Measurements from ENCODE around the gene TNPO3. TPM values are rescaled to one million over a fixed set of nuclear protein-coding genes. Genes with fewer than 3 reads are reported as not detected.
"Not testable (repeated sequence)": the region's sequence is repeated elsewhere in the genome, so short reads cannot be mapped to it uniquely, and the experiment has no call there.

TNPO3 gene
- total RNA-seq, 1 donor from 2014 or later: 52.1 TPM

GRCh38 chr7:129014501-129015101, 40.3 kb downstream of the TNPO3 start:
- no peak for DNase-seq (ENCODE audit: low read depth in 2 of 2)

DNA sequence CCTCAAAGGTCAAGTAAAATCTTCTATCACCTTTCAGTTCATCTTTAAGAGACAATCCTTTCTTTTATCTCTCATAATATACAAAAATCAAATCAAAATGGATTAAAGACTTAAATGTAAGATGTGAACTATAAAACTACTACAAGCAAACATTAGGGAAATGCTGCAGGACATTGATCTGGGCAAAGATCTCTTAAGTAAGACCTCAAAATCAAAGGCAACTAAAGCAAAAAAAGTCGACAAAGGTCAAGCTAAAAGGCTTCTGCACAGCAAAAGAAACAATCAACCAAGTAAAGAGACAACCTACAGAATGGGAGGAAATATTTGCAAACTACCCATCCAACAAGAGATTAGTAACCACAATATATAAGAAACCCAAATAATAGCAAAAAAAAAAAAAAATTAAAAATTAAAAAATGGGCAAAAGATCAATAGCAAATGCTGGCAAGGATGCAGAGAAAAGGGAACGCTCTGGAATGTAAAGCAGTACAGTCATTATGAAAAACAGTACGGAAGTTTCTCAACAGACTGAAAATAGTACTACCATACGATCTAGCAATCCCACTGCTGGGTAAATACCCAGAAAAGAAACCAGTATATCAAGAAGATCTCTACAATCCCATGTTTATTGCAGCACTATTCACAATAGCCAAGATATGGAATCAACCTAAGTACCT, 41.7 kb downstream of the TNPO3 start:
- no peak for DNase-seq (ENCODE audit: low read depth in 2 of 2)

- no peak for DNase-seq (ENCODE audit: low read depth in 2 of 2)
These were observed 42.3 kb downstream of the TNPO3 start for GRCh38 chr7:129012641-129013040.

GRCh38 chr7:129010075-129010474, 44.8 kb downstream of the TNPO3 start:
- no peak for DNase-seq (ENCODE audit: low read depth in 2 of 2)

GRCh38 chr7:129009437-129009836, 45.5 kb downstream of the TNPO3 start:
- DNase-seq (ENCODE audit: low read depth in 2 of 2): no peak

GRCh38 chr7:129008645-129009414, 46.1 kb downstream of the TNPO3 start:
- no peak for DNase-seq (ENCODE audit: low read depth in 2 of 2)

GRCh38 chr7:129007572-129007971, 47.3 kb downstream of the TNPO3 start:
- no peak for DNase-seq (ENCODE audit: low read depth in 2 of 2)

DNA sequence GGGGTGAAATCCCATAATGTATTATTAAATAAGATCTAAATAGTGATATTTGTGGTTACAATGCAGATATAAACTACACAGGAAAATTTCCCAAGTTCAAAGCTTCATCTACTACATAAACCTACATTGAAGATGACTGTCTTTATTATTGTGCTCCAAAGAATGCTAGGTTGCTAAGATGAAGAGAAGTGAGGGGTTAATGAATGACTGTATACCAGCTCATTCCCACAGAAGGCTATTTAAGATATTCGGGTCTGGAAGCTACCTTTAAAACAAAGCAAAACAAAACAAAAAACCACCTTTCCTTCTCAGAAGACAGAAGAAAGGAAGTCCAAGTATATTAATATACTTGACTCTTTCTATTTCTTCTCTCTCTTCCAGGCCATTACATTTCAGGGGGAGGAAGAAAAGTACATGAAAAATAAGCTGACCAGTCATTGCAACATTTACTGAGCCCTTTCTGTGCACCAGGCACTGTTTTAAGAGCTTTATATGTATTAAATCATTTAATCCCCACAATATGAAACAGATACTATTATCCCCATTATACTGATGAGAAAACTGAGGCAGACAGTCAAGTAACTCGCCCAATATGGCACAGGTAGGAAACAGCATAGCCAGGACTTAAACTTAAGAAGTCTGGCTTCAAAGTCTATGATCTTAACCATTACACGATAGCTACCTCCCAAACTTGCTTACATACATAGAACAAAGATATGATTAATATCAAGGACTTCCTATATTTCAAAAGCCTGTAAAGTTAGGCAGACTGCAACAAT, 48.1 kb downstream of the TNPO3 start:
- DNase-seq (ENCODE audit: low read depth in 2 of 2): no peak

- no peak for DNase-seq (ENCODE audit: low read depth in 2 of 2)
These were observed 49.7 kb downstream of the TNPO3 start for GRCh38 chr7:129005186-129005585.

DNA sequence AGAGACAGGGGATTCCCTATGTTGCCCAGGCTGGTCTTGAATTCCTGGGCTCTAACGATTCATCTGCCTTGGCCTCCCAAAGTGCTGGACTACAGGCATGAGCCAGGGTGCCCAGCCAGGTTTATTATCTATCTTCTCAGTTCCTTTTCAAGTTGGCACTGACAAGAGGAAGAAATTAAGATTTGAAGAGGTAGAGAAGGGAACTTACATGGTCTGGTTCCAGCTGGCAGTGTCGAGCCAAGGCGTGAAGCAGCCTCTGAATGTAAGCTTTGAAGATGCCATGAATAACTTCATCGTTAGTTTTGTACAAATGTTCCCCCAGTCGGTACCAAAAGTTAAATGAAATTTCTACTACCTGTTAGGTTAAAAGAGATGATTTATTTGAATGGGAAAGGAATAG, 57.7 kb downstream of the TNPO3 start:
- no peak for DNase-seq (ENCODE audit: low read depth in 2 of 2)

- not testable (repeated sequence) for DNase-seq (ENCODE audit: low read depth in 2 of 2)
These were observed 60.4 kb downstream of the TNPO3 start for GRCh38 chr7:128994560-128994959.

DNA sequence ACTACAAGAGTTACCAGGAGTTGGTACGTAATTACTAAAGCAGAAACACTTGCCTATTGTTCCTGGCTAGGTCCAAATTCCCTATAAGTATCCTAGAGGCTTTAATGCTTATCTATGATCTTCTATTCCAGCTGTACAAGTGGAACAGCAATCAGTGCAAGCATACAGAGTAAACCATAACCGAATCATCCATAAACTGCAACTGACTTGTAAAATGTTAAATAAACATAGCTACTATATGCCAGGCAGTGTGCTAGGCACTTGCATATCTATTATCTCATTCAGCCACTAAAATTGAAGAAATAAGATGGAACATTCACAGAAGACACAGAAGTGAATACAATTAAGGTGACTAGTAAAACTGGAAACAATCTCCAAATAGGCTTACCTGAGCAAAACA, 61.5 kb downstream of the TNPO3 start:
- no peak for DNase-seq (ENCODE audit: low read depth in 2 of 2)

GRCh38 chr7:128989961-128990360, 65.0 kb downstream of the TNPO3 start:
- no peak for DNase-seq (ENCODE audit: low read depth in 2 of 2)

DNA sequence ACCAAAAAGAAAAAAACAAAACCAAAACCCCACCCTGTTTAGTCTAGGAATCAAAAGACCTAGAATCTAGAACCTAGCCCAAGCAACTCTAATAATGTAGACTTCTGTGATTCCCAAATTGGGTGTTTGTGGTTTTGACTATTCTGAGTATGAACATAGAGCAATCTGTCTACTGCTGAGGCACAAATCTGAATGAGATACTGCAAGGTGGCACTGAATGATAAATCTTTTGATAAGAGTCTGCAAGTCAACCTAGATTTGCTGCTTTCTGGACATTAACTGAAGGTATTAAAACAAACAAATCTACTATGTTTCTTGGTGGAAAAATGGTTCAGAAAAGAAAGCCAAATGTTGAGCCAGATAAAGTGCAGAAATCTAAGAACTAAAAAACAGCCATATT, 66.5 kb downstream of the TNPO3 start:
- DNase-seq (ENCODE audit: low read depth in 2 of 2): no peak

DNA sequence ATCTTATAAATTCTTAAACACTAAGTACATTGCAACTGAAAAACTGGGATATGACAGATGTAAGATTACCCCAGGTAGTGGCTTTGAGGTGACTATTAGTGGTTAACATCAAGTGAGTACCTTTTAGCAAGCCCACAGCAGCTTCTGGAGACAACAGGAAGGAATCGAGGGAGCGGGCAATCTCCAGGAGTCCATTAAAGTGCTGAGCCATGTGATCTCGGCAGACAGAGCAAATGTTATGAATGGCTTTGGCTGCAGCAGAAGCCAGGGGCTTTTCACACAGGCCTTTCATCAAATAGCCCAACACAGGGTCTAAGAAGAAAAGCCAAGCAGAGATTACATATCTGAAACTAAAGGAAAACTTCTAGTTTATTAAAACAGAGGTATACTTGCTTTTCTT, 68.3 kb downstream of the TNPO3 start:
- no peak for DNase-seq (ENCODE audit: low read depth in 2 of 2)

GRCh38 chr7:128985660-128986059, 69.3 kb downstream of the TNPO3 start:
- DNase-seq (ENCODE audit: low read depth in 2 of 2): no peak

DNA sequence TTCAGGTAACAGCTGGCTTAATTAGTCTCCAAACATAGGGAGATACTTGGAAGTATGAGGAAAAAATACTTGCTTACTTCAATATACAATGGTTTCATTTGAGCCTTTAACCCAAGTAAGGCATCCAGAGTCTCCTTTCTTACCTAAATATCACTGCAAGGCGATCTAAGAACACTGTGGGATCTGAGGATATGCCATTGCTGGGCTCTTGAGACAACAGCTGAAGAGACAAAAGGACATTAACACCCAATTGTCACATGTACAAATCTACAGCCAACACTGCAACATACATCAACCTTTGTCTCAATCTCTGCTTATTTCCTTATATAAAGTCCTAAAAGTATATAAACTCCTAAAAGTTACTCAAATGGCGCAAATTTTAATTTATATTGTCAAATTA, 72.8 kb downstream of the TNPO3 start:
- no peak for DNase-seq (ENCODE audit: low read depth in 2 of 2)

DNA sequence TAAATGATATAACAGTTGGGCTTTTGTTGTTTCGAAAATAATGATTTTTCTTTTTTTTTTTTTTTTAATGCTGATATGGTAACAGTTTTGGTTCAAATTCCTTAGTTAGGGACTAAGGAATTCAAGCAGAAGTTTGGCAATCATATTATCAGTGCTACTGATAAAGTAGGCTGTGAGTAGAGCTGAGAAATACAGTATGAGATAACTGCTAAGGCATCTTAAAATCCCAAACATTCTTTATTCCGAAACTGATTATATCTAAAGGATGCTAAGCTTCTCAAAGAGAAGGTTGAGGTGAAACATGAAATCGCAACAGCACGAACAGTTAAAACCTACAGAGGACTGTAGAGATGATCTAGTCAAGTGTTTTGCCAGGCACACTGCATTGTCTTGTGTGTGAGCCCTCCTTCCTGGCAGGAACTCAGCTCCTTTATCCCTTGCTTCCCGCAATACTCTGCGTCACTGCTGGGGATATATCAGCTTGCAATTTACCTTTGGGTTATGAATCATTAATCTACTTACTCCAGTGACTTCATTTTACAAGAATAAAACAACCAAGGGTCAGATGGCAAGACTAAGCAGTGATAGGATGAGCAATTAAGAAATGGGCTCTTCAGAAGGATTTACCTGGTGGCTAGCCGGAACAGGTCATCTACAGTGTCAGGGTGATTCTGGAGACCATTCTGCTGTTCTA, 80.5 kb downstream of the TNPO3 start:
- no peak for DNase-seq (ENCODE audit: low read depth in 2 of 2)

- no peak for DNase-seq (ENCODE audit: low read depth in 2 of 2)
These were observed 86.3 kb downstream of the TNPO3 start for GRCh38 chr7:128968624-128969023.

- peak in 1 of 2 donors; percentile 32 for DNase-seq (ENCODE audit: low read depth in 2 of 2)
These were observed 91.6 kb downstream of the TNPO3 start for GRCh38 chr7:128963327-128963757.

GRCh38 chr7:128962899-128963298, 92.0 kb downstream of the TNPO3 start:
- no peak for DNase-seq (ENCODE audit: low read depth in 2 of 2)
